Measurements from ENCODE around the gene POLR1A.

DNA sequence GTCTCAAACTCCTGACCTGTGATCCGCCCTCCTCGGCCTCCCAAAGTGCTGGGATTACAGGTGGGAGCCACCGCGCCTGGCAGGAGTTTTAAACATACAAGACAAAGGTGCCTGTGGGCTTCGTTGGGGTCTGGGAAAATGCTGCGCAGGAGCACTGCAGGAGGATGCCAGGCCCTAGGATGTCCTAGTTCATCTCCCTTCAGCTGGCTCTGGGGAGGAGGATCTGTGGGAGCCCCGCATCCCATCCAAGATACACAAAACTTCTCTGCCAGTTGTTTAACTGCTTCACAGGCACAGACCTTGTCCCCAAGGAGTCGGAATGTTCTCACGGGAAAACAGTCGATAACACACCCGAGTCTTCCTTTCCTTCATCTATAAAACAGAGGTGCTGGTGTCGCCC is 89.1 kb downstream of the POLR1A start:
- TF ChIP-seq YY1 (IDR thresholded peaks at IDR 0.05) (no peak), GABPA (IDR thresholded peaks at IDR 0.05 in 1 of 2, conservative IDR thresholded peaks at IDR 0.05 in 1 of 2) (no peak), RAD21 (IDR thresholded peaks at IDR 0.05) (no peak), TAF1 (conservative IDR thresholded peaks at IDR 0.05) (no peak), REST (IDR thresholded peaks at IDR 0.05) (no peak), JUND (IDR thresholded peaks at IDR 0.05) (no peak)
- TF ChIP-seq, protein P1, sequence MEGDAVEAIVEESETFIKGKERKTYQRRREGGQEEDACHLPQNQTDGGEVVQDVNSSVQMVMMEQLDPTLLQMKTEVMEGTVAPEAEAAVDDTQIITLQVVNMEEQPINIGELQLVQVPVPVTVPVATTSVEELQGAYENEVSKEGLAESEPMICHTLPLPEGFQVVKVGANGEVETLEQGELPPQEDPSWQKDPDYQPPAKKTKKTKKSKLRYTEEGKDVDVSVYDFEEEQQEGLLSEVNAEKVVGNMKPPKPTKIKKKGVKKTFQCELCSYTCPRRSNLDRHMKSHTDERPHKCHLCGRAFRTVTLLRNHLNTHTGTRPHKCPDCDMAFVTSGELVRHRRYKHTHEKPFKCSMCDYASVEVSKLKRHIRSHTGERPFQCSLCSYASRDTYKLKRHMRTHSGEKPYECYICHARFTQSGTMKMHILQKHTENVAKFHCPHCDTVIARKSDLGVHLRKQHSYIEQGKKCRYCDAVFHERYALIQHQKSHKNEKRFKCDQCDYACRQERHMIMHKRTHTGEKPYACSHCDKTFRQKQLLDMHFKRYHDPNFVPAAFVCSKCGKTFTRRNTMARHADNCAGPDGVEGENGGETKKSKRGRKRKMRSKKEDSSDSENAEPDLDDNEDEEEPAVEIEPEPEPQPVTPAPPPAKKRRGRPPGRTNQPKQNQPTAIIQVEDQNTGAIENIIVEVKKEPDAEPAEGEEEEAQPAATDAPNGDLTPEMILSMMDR (IDR thresholded peaks at IDR 0.05; ENCODE audit: low read depth, low read length, missing input control): no peak
- TF ChIP-seq, protein P2, sequence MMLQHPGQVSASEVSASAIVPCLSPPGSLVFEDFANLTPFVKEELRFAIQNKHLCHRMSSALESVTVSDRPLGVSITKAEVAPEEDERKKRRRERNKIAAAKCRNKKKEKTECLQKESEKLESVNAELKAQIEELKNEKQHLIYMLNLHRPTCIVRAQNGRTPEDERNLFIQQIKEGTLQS (IDR thresholded peaks at IDR 0.05): no peak
